Smooth muscle cell (in vitro differentiated cells): Measurements from ENCODE around the gene XAB2. TPM values are rescaled to one million over a fixed set of nuclear protein-coding genes. Genes with fewer than 3 reads are reported as not detected.

ENCODE experiments used
- DNase-seq: peaks from one replicate; lab custom pipeline; 2025; ENCODE audit not compliant: unreplicated experiment; lab: John Stamatoyannopoulos, UW
- H2AFZ ChIP-seq: fragments of 200-600 bp; sonication (generic); 2 replicates; pipeline ENCODE4 v1.6.0; 2016; ENCODE audit warnings: antibody characterized with exemption, low read depth, mild to moderate bottlenecking
- H3F3A ChIP-seq: fragments of 200-600 bp; sonication (generic); 2 replicates; pipeline ENCODE4 v1.6.0; 2017; ENCODE audit warnings: antibody characterized with exemption, low read depth
- H3K27ac ChIP-seq: fragments of 200-600 bp; sonication (generic); 2 replicates; pipeline ENCODE4 v1.5.1; 2016; ENCODE audit warnings: low read depth, mild to moderate bottlenecking
- H3K27me3 ChIP-seq: fragments of 200-600 bp; sonication (generic); 2 replicates; pipeline ENCODE4 v1.6.1; 2016; ENCODE audit warnings: low read depth, mild to moderate bottlenecking
- H3K36me3 ChIP-seq: fragments of 200-600 bp; sonication (generic); 2 replicates; pipeline ENCODE4 v1.5.1; 2016; ENCODE audit warnings: low read depth
- H3K4me1 ChIP-seq: fragments of 200-600 bp; sonication (generic); 2 replicates; pipeline ENCODE4 v1.5.1; 2016; ENCODE audit warnings: low read depth
- H3K4me2 ChIP-seq: fragments of 200-600 bp; sonication (generic); 2 replicates; pipeline ENCODE4 v1.6.0; 2016; ENCODE audit warnings: mild to moderate bottlenecking
- H3K4me3 ChIP-seq: fragments of 200-600 bp; sonication (generic); 2 replicates; pipeline ENCODE4 v1.5.1; 2016; ENCODE audit warnings: mild to moderate bottlenecking
- H3K79me2 ChIP-seq: fragments of 200-600 bp; sonication (generic); 2 replicates; pipeline ENCODE4 v1.6.0; 2016; ENCODE audit warnings: low read depth, mild to moderate bottlenecking
- H3K9ac ChIP-seq: fragments of 200-600 bp; sonication (generic); 2 replicates; pipeline ENCODE4 v1.6.0; 2016; ENCODE audit warnings: low read depth
- H3K9me3 ChIP-seq: fragments of 200-600 bp; sonication (generic); replicated peaks from 2 replicates; pipeline ENCODE4 v1.5.1; 2016; ENCODE audit warnings: low read depth
- H4K20me1 ChIP-seq: fragments of 200-600 bp; sonication (generic); 2 replicates; pipeline ENCODE4 v1.6.0; 2016; ENCODE audit warnings: low read depth
- CTCF ChIP-seq: fragments of 200-600 bp; sonication (generic); IDR thresholded peaks from 2 replicates; pipeline ENCODE4 v1.5.1; 2017; ENCODE audit warnings: borderline replicate concordance, mild to moderate bottlenecking, antibody characterized with exemption; ENCODE audit not compliant: insufficient read depth, poor library complexity, severe bottlenecking
- WGBS: methylation state at CpG from one replicate; pipeline ENCODE4 v1.1.7; 2016; ENCODE audit warnings: low lambda C conversion rate; 5-methylcytosine and 5-hydroxymethylcytosine counted together
- polyA plus RNA-seq: library from polyadenylated mRNA; unstranded; fragments of >200 nt; fragmentation: Nextera tagmentation; extraction: Ambion mirVana; gene quantifications from 2 replicates; pipeline ENCODE4 v1.2.1, GENCODE V29; 2016
- total RNA-seq: library from RNA; depleted of rRNA; stranded (reverse); fragments of >200 nt; gene quantifications from 2 replicates; pipeline ENCODE4 v1.2.3, GENCODE V29; 2014

The XAB2 gene
- total and polyA plus RNA-seq, 2 experiments from 2014 or later: 26.9 to 36.3 TPM

- no peak for DNase-seq
- Histone ChIP-seq H3K4me2 (no peak overlapping the region), H3K4me1 (peaks cover 17% of the 10 kb centered on the region), H3K36me3 (no peaks in the 10 kb centered on the region), H2AFZ (no peak overlapping the region), H3K9me3 (no peaks in the 10 kb centered on the region), H3F3A (no peaks in the 10 kb centered on the region), H3K27me3 (no peaks in the 10 kb centered on the region), H3K79me2 (peaks cover 45% of the 10 kb centered on the region), H3K4me3 (no peak overlapping the region), H4K20me1 (no peaks in the 10 kb centered on the region), H3K27ac (no peak overlapping the region), H3K9ac (no peak overlapping the region)
- 93% methylated on average over 18 of the region's 24 CpGs for WGBS
- TF ChIP-seq CTCF: no peak
These were observed 2.2 kb downstream of the XAB2 start for GRCh38 chr19:7627166-7627565.

- peaks cover 42% of the 10 kb centered on the region for H3K79me2 ChIP-seq
These were observed 3.5 kb downstream of the XAB2 start for GRCh38 chr19:7625763-7626372.

GRCh38 chr19:7624810-7625209, 4.5 kb downstream of the XAB2 start:
- H3K4me2 ChIP-seq: no peak overlapping the region

More at GRCh38 chr19:7625763-7626372, 3.5 kb downstream of the XAB2 start:
- no peak overlapping the region for H3K4me3 ChIP-seq
- H3K27ac ChIP-seq: no peak overlapping the region
- peaks cover 13% of the 10 kb centered on the region for H3K4me1 ChIP-seq
- DNase-seq: no peak
- H3K27me3 ChIP-seq: no peaks in the 10 kb centered on the region
- no peaks in the 10 kb centered on the region for H4K20me1 ChIP-seq
- no peaks in the 10 kb centered on the region for H3K36me3 ChIP-seq
- TF ChIP-seq CTCF: no peak
- H3K4me2 ChIP-seq: no peak overlapping the region
- H3K9ac ChIP-seq: no peak overlapping the region
- no peak overlapping the region for H2AFZ ChIP-seq
- H3F3A ChIP-seq: no peaks in the 10 kb centered on the region
- H3K9me3 ChIP-seq: no peaks in the 10 kb centered on the region
- WGBS: 97% methylated on average over 34 of the region's 34 CpGs

More at GRCh38 chr19:7624810-7625209, 4.5 kb downstream of the XAB2 start:
- Histone ChIP-seq H3K9ac (no peak overlapping the region), H3K79me2 (peaks cover 33% of the 10 kb centered on the region), H3K9me3 (no peaks in the 10 kb centered on the region), H3K27ac (no peak overlapping the region), H3K36me3 (no peaks in the 10 kb centered on the region), H4K20me1 (no peaks in the 10 kb centered on the region), H3K4me1 (peaks cover 6% of the 10 kb centered on the region), H2AFZ (no peak overlapping the region), H3K27me3 (no peaks in the 10 kb centered on the region), H3K4me3 (no peak overlapping the region), H3F3A (no peaks in the 10 kb centered on the region)
- DNase-seq: no peak
- 98% methylated on average over 6 of the region's 17 CpGs for WGBS
- TF ChIP-seq CTCF: no peak
